ENCODE data around the gene SUN1.
"Not testable (repeated sequence)": the region's sequence is repeated elsewhere in the genome, so short reads cannot be mapped to it uniquely, and the experiment has no call there.

The SUN1 gene

DNA sequence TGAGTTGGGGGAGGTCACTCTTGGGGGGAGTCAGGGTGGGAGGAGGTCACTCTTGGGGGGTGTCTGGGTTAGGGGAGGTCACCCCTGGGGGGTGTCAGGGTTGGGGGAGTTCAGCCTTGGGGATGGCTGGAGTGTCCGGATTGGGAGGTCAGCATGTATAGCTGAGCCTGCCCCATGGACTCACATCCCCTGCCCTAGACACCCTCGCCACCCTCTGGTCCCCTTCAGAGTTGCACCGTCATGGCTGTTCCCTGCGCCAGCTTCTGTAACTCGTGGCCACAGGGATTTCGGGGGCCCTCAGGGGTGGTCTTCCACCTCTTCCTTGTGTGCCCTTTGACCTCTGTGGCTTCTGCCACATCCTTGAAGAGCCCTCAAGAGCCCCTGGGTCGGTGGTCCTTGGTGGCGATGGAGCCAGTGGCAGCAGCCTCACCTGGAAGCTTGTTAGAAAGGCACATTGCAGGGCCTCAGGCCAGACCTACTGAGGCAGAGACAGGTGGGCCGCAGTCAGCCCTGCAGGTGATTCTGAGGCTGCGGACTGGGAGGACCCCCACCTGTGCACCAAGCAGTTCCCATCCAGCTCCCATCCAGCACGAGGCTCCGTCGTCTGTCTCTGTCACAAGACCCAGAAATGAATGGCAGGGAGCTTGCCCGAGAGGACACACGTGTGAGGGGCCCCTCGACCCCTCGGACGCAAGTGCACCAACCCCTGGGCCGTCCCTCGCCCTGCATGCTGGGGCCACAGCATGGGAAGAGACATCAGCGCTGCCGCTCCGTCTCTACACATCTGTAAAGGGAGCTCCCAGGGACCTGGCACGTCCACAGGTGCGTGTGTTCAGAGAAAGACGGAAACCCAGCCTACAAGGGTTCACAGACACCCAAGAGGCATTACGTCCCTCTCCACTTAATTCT, 44.7 kb upstream of the SUN1 start:
- TF ChIP-seq, protein P1, sequence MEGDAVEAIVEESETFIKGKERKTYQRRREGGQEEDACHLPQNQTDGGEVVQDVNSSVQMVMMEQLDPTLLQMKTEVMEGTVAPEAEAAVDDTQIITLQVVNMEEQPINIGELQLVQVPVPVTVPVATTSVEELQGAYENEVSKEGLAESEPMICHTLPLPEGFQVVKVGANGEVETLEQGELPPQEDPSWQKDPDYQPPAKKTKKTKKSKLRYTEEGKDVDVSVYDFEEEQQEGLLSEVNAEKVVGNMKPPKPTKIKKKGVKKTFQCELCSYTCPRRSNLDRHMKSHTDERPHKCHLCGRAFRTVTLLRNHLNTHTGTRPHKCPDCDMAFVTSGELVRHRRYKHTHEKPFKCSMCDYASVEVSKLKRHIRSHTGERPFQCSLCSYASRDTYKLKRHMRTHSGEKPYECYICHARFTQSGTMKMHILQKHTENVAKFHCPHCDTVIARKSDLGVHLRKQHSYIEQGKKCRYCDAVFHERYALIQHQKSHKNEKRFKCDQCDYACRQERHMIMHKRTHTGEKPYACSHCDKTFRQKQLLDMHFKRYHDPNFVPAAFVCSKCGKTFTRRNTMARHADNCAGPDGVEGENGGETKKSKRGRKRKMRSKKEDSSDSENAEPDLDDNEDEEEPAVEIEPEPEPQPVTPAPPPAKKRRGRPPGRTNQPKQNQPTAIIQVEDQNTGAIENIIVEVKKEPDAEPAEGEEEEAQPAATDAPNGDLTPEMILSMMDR (IDR thresholded peaks at IDR 0.05) = 0 out of 2 replicates have a peak, but pooled peaks have one; percentile 4
- no peak for TF ChIP-seq ZFX (IDR thresholded peaks at IDR 0.05; ENCODE audit: borderline replicate concordance)
- no peak overlapping the region for H3K27ac ChIP-seq

DNA sequence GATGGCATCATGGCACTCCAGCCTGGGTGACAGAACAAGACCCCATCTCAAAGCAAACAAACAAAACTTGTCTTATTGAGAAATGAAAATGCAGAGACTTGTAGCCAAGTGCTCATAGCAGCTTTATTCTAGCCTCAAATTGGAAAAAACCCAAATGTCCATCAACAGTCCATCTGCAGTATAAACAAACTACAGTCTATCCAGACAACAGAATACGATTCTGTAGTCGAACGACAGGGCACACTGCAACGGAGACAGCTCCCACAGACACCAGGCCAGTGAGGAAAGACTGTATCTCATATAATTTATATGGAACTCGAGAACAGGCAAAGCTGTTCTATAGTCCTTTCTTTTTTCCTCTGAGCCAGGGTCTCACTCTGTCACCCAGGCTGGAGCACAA, 40.8 kb upstream of the SUN1 start:
- no peak for TF ChIP-seq ZFX (IDR thresholded peaks at IDR 0.05; ENCODE audit: borderline replicate concordance)
- TF ChIP-seq, protein P1 (IDR thresholded peaks at IDR 0.05) = no peak
- no peak overlapping the region for H3K27ac ChIP-seq

DNA sequence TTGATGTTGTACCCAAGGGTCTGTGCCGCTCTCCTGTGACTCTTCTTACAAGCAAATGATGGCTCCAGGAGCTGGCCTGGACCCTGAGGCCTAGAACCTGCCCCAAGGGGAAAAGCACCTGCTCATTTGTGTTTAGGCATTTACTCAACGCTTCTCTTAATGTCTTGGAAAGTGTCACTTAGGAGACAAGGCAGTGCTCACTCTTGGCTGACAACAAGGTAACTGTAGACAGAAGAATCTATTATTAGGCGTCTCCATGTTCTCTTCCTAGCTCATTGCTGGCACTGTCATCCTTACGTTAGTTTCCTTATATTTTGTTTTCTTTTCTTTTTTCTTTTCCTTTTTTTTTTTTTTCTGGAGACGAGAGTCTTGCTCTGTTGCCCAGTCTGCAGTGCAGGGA, 38.1 kb upstream of the SUN1 start:
- no peak overlapping the region for H3K27ac ChIP-seq
- no peak for TF ChIP-seq ZFX (IDR thresholded peaks at IDR 0.05; ENCODE audit: borderline replicate concordance)
- TF ChIP-seq, protein P1 (IDR thresholded peaks at IDR 0.05) = no peak

GRCh38 chr7:794671-795329, 37.5 kb upstream of the SUN1 start:
- TF ChIP-seq, protein P1 (IDR thresholded peaks at IDR 0.05) = no peak
- no peak for TF ChIP-seq ZFX (IDR thresholded peaks at IDR 0.05; ENCODE audit: borderline replicate concordance)
- no peak overlapping the region for H3K27ac ChIP-seq

- H3K27ac ChIP-seq = not testable (repeated sequence)
Measured at GRCh38 chr7:796434-797169, 35.7 kb upstream of the SUN1 start.

DNA sequence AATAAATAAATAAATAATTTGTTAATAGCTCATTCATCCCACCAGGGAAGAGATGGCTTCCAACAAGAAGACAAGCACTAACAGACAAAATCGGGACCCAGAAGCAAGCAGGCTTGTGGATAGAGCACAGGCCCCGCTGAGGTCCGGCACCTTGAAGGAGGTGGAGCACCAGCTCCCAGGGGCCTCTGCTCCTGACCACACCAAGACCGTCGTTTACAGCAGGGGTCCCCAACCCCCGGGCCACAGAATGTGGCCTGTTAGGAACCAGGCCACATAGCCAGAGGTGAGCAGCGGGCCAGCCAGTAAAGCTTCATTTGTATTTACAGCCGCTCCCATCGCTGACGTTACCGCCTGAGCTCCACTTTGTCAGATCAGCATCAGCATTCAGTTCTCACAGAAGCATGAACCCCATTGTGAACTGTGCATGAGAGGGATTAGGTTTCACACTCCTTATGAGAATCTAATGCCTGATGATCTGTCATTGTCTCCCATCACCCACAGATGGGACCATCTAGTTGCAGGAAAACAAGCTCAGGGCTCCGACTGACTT, 33.3 kb upstream of the SUN1 start:
- TF ChIP-seq, protein P1 (IDR thresholded peaks at IDR 0.05) = no peak
- TF ChIP-seq ZFX (IDR thresholded peaks at IDR 0.05; ENCODE audit: borderline replicate concordance) = no peak

GRCh38 chr7:800692-801091, 31.6 kb upstream of the SUN1 start:
- TF ChIP-seq ZFX (IDR thresholded peaks at IDR 0.05; ENCODE audit: borderline replicate concordance) = no peak
- TF ChIP-seq, protein P1 (IDR thresholded peaks at IDR 0.05) = no peak
- H3K27ac ChIP-seq = no peak overlapping the region

More for the DNA sequence above, 33.3 kb upstream of the SUN1 start:
- H3K27ac ChIP-seq = no peak overlapping the region
